ENCODE measurements around the gene VCL.

VCL gene

DNA sequence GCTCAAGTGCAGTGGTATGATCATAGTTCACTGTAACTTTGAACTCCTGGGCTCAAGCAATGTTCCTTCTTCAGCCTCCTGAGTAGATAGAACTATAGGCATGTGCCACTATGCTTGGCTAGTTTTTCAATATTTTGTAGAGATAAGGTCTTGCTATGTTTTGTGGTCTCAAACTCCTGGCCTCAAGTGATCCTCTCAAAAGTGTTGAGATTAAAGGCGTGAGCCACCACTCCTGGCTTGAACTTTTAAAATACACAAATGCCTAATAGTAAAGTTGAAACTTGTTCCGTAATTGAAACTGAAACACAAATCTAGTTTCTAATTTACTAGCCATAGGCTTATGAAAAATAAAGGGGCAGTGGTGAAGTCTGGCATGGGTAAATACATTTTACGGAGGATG, 87.0 kb downstream of the VCL start:
- H3K27ac ChIP-seq = no peak overlapping the region
- DNase-seq (ENCODE audit: low spot score) = no peak
- H3K4me3 ChIP-seq = no peak overlapping the region
- TF ChIP-seq, protein P1, sequence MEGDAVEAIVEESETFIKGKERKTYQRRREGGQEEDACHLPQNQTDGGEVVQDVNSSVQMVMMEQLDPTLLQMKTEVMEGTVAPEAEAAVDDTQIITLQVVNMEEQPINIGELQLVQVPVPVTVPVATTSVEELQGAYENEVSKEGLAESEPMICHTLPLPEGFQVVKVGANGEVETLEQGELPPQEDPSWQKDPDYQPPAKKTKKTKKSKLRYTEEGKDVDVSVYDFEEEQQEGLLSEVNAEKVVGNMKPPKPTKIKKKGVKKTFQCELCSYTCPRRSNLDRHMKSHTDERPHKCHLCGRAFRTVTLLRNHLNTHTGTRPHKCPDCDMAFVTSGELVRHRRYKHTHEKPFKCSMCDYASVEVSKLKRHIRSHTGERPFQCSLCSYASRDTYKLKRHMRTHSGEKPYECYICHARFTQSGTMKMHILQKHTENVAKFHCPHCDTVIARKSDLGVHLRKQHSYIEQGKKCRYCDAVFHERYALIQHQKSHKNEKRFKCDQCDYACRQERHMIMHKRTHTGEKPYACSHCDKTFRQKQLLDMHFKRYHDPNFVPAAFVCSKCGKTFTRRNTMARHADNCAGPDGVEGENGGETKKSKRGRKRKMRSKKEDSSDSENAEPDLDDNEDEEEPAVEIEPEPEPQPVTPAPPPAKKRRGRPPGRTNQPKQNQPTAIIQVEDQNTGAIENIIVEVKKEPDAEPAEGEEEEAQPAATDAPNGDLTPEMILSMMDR (IDR thresholded peaks at IDR 0.05) = no peak

DNA sequence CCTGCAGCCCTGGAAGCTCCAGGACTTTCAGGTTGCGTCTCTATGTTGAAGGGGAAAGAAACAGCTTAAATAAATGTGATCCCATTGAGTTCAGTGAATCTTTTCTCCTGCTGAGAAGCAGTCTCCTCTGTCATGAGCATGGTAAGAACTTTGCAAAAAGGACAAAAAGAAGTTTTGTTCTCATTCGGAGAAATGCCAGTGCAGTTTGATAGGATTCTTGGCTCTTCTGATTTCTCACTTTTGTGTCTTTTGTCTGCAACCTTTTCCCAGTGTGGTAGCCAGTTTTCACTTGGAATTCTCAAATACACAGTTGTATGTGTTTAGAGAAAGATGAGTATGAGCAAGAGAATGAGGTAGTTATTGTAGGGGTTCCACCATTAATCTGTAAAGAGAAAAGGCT, 88.4 kb downstream of the VCL start:
- Histone ChIP-seq H3K4me3 (no peak overlapping the region), H3K27ac (no peak overlapping the region)
- no peak for DNase-seq (ENCODE audit: low spot score)
- TF ChIP-seq, protein P1 (IDR thresholded peaks at IDR 0.05) = no peak

DNA sequence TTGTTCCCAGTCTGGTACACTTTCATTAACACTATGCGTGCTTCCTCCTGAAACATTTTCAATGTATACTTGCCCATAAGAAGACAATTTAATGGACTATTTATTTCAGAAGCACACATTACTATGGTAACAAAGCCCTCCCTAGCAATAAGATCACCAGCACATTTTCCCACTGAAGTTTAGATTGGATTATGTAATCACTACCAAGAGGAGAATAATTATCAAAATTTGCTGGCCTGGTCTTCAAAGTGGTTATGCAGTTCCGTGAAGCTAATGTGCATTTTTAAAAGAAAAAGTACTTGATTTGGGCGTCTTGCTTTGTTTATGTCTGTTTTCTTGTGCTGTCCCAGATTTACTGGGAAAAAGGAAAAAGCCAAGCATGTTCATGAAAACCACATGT, 90.8 kb downstream of the VCL start:
- Histone ChIP-seq H3K27ac (no peak overlapping the region), H3K4me3 (no peak overlapping the region)
- TF ChIP-seq, protein P1 (IDR thresholded peaks at IDR 0.05) = no peak
- DNase-seq (ENCODE audit: low spot score) = no peak

DNA sequence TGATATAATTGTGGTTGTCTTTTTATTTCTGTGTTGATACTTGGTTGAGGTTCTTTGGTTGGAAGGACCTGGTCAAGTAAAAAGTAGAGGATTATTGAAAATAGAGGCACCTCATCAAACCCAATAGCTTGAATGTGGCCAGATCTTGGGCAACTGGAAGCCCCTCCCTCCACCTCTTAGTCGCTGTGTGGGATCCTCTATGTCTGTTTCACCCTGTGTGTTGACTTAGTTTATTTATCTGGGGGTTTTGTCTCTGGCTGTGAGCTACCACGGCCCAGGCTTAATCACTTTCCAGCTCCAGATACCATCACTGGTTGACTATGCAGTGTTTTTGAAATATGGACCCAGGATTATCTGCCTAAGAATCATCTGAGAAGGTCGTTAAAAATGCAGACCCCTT, 94.5 kb downstream of the VCL start:
- Histone ChIP-seq H3K4me3 (no peak overlapping the region), H3K27ac (no peak overlapping the region)
- DNase-seq (ENCODE audit: low spot score) = no peak
- TF ChIP-seq, protein P1 (IDR thresholded peaks at IDR 0.05) = no peak

DNA sequence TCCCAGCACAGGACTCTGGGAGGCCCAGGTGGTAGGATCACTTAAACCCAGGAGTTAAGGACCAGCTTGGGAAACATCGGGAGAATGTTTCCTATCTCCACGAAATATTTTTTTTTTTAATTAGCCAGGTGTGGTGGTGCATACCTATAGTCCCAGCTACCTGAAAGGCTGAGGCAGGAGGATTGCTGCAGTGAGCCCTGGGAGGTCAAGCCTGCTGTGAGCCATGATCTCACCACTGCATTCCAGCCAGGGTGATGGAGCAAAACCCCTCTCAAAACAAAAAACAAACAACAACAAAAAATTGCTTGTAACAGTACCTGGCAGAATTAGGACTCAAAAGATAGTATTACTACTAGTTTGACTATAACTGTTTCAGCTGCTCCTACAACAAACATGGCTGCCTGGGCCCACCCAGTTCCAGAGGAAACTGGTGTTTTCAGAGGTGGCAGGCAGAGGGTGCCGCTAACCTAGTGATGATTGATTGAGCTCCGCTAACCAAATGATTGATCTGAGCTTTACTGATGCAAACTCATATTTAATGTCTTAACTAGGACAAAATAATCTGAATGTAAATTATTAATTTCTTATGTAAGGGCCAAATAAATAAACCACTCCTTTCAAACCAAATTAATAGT, 95.7 kb downstream of the VCL start:
- TF ChIP-seq, protein P1 (IDR thresholded peaks at IDR 0.05) = no peak
- no peak for DNase-seq (ENCODE audit: low spot score)
- H3K27ac ChIP-seq = no peak overlapping the region
- no peak overlapping the region for H3K4me3 ChIP-seq

DNA sequence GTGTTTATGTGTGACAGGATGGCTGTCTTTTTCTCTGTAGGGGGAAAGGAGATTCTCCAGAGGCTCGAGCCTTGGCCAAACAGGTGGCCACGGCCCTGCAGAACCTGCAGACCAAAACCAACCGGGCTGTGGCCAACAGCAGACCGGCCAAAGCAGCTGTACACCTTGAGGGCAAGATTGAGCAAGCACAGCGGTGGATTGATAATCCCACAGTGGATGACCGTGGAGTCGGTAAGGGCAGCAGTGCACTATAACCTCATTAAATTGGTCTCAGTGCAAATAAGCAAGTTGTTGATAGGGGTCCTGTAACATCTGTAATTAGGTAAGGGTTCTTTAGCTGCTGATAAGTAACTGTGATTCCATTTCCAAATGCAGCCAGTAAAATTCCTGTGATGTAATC, 96.3 kb downstream of the VCL start:
- no peak overlapping the region for H3K27ac ChIP-seq
- DNase-seq (ENCODE audit: low spot score) = no peak
- TF ChIP-seq, protein P1 (IDR thresholded peaks at IDR 0.05) = no peak
- H3K4me3 ChIP-seq = no peak overlapping the region

DNA sequence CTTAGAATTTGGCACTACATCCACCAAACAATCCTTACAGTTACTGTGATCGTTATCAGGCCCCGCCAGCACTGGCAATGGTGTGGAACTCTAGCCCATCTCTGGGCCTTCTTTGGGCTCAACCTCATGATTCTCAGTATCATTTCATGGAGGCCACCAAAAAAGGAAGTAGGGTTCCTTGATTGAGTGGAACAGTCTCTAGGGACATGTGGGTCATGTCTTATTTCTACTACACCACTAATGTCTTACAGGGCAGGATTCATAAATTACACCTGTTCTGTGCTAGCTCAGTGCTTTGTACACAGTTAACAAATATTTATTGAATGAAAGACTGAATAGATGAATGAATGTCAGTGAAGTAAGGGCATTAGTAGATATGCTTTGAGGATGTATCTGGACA, 98.9 kb downstream of the VCL start:
- no peak overlapping the region for H3K4me3 ChIP-seq
- TF ChIP-seq, protein P1 (IDR thresholded peaks at IDR 0.05) = no peak
- no peak overlapping the region for H3K27ac ChIP-seq
- DNase-seq (ENCODE audit: low spot score) = no peak

All from coronary artery (tissue), 2 donors.